Nephron progenitor cell (in vitro differentiated cells): Measurements from ENCODE around the gene PHKB.

Experiments
- DNase-seq: peaks from one replicate; pipeline ENCODE4 v3.0.0; 2021
- H3K27ac Mint-ChIP-seq: 2 replicates; pipeline ENCODE4 v1.8.0; 2021; ENCODE audit warnings: mild to moderate bottlenecking, moderate library complexity, mixed read lengths
- H3K27me3 Mint-ChIP-seq: 2 replicates; pipeline ENCODE4 v1.8.0; 2021; ENCODE audit warnings: mild to moderate bottlenecking, low read depth, mixed read lengths; ENCODE audit not compliant: poor library complexity
- H3K36me3 Mint-ChIP-seq: 2 replicates; pipeline ENCODE4 v1.8.0; 2021; ENCODE audit warnings: low read depth, mixed read lengths
- H3K4me1 Mint-ChIP-seq: 2 replicates; pipeline ENCODE4 v1.8.0; 2021; ENCODE audit warnings: mixed read lengths
- H3K4me3 Mint-ChIP-seq: 2 replicates; pipeline ENCODE4 v1.8.0; 2021; ENCODE audit warnings: mild to moderate bottlenecking, moderate library complexity, mixed read lengths
- H3K9me3 Mint-ChIP-seq: 2 replicates; pipeline ENCODE4 v1.8.0; 2021; ENCODE audit warnings: mild to moderate bottlenecking, moderate library complexity, mixed read lengths
- CTCF ChIP-seq: fragments of 200-600 bp; sonication (generic); IDR thresholded peaks from 2 replicates; pipeline ENCODE4 v1.5.0; 2021; ENCODE audit warnings: antibody characterized with exemption

PHKB gene

GRCh38 chr16:47657032-47657431 lies 195.9 kb downstream of the PHKB start:
- Mint-ChIP-seq H3K4me1 (no peaks in the 10 kb centered on the region), H3K36me3 (peaks cover 34% of the 10 kb centered on the region), H3K27ac (no peak overlapping the region), H3K27me3 (no peaks in the 10 kb centered on the region), H3K9me3 (no peaks in the 10 kb centered on the region), H3K4me3 (no peak overlapping the region)
- TF ChIP-seq CTCF, result no peak
- no peak for DNase-seq

GRCh38 chr16:47657977-47658376 lies 196.8 kb downstream of the PHKB start:
- no peak for TF ChIP-seq CTCF

GRCh38 chr16:47660540-47660939 lies 199.4 kb downstream of the PHKB start:
- Mint-ChIP-seq H3K4me1 (no peaks in the 10 kb centered on the region), H3K27ac (no peak overlapping the region), H3K36me3 (peaks cover 24% of the 10 kb centered on the region), H3K9me3 (no peaks in the 10 kb centered on the region), H3K4me3 (no peak overlapping the region), H3K27me3 (no peaks in the 10 kb centered on the region)
- no peak for TF ChIP-seq CTCF
- DNase-seq, result no peak

More at GRCh38 chr16:47657977-47658376, 196.8 kb downstream of the PHKB start:
- no peaks in the 10 kb centered on the region for H3K4me1 Mint-ChIP-seq
- no peak overlapping the region for H3K4me3 Mint-ChIP-seq
- H3K27ac Mint-ChIP-seq, result no peak overlapping the region
- no peak for DNase-seq
- no peaks in the 10 kb centered on the region for H3K9me3 Mint-ChIP-seq
- H3K36me3 Mint-ChIP-seq, result peaks cover 34% of the 10 kb centered on the region
- H3K27me3 Mint-ChIP-seq, result no peaks in the 10 kb centered on the region

- Mint-ChIP-seq H3K36me3 (peaks cover 22% of the 10 kb centered on the region), H3K4me3 (no peak overlapping the region), H3K9me3 (no peaks in the 10 kb centered on the region), H3K4me1 (no peaks in the 10 kb centered on the region), H3K27ac (no peak overlapping the region), H3K27me3 (no peaks in the 10 kb centered on the region)
- DNase-seq, result no peak
- no peak for TF ChIP-seq CTCF
Observed at GRCh38 chr16:47664653-47665325, 203.7 kb downstream of the PHKB start.

- DNase-seq, result no peak
- no peak for TF ChIP-seq CTCF
- Mint-ChIP-seq H3K4me1 (no peaks in the 10 kb centered on the region), H3K4me3 (no peak overlapping the region), H3K36me3 (peaks cover 21% of the 10 kb centered on the region), H3K27ac (no peak overlapping the region), H3K9me3 (no peaks in the 10 kb centered on the region), H3K27me3 (no peaks in the 10 kb centered on the region)
Observed at GRCh38 chr16:47666434-47666833, 205.3 kb downstream of the PHKB start.

GRCh38 chr16:47667956-47668355 lies 206.8 kb downstream of the PHKB start:
- Mint-ChIP-seq H3K9me3 (no peaks in the 10 kb centered on the region), H3K27ac (no peak overlapping the region), H3K4me3 (no peak overlapping the region), H3K27me3 (no peaks in the 10 kb centered on the region), H3K4me1 (no peaks in the 10 kb centered on the region), H3K36me3 (peaks cover 16% of the 10 kb centered on the region)
- DNase-seq, result no peak
- TF ChIP-seq CTCF, result no peak
